GM12801 (cell line): ENCODE data around the gene PSMA2.

Experiments used
- TF ChIP-seq, protein P1 (sequence below): IDR thresholded peaks from one replicate; pipeline ENCODE4 v1.5.1; 2011; ENCODE audit warnings: control low read depth; ENCODE audit not compliant: insufficient read length; ENCODE audit errors: extremely low read depth

PSMA2 gene

DNA sequence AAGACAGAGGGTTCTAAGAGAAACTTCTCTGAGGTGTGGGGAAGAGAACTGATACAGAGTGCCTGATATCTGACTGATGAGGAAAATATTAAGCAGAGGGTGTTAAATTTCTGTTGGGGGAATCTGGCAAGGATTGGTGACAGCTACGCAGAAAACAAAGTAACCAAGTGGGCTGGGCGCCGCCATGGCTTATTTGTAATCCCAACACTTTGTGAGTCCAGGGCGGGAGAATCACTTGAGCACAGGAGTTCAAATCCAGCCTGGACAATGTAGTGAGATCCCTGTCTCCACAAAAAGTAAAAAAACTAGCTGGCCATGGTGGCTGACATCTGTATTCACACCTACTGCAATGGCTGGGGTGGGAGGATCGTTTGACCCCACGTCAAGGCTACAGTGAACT lies 18.0 kb downstream of the PSMA2 start:
- TF ChIP-seq, protein P1, sequence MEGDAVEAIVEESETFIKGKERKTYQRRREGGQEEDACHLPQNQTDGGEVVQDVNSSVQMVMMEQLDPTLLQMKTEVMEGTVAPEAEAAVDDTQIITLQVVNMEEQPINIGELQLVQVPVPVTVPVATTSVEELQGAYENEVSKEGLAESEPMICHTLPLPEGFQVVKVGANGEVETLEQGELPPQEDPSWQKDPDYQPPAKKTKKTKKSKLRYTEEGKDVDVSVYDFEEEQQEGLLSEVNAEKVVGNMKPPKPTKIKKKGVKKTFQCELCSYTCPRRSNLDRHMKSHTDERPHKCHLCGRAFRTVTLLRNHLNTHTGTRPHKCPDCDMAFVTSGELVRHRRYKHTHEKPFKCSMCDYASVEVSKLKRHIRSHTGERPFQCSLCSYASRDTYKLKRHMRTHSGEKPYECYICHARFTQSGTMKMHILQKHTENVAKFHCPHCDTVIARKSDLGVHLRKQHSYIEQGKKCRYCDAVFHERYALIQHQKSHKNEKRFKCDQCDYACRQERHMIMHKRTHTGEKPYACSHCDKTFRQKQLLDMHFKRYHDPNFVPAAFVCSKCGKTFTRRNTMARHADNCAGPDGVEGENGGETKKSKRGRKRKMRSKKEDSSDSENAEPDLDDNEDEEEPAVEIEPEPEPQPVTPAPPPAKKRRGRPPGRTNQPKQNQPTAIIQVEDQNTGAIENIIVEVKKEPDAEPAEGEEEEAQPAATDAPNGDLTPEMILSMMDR, result no peak

DNA sequence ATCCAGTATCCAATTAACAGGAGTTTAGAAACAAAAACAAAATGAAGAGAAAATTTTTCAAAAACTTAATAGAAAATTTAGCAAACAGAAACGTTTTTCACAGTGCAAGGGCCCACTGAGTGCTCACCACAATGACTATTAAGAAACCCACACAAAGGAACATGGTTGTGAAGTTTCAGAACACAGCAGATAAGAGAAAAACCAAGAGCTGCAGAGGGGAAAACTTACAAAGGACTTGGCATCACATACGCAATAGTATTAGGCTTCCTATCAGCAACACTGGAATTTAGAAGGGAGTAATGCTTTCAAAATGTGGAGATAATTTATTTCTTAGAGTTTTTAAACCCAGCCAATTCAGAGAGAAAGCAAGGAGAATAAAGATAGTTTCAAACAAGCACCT lies 18.4 kb downstream of the PSMA2 start:
- TF ChIP-seq, protein P1, result no peak

DNA sequence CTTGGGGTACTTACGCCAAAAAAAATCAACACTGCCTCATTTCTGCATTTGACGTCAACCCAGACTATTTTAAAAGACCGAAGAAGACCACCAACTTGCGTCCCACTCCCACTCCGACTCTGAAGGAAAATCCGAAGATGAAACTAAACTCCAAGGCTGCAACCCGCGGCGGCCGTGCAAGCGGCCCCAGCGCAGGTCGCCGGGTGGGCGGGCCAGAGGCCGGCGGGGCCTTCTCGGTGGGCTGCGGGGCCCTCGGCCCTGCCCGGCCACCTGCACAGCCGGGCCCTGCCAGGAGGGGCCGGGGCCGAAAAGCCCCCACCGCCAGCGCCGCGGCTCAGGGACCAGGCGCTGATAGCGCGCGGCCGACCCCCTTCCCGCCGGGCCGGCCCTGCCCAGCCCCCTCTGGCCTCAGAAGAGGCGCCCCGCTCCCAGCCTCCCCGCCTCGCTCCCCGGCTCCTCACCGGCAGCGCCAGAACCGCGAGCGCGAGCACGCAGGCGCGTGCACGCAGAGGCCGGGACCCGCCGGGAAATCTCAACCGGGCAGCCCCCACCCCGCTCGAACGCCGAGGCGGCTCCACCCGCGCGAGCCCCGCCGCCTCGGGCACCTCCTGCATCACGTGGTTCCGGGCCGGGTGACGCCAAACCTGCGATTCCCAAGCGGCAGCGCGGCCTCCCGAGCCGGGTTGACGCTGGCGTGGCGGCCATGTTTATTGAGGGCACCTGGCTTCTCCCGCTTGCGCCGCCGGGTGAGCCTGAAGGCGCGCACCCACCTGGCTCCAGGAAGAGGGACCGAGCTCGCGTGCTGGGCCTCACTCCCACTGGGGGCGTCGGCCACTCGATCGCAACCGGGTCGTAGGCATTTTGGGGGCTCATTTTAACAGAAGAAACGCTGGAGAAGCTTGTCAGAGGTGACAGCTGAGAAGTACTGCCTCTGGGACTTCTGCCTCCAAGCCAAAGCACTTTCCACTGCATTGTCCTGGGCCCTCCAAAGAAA lies 20.2 kb downstream of the PSMA2 start, which contains the start of gene C7orf25:
TSS of gene C7orf25 (minus strand) at position 617 of the 994 bp plus-strand sequence. CDS start 1,170 bp downstream, outside the sequence.
- TF ChIP-seq, protein P1, result no peak

DNA sequence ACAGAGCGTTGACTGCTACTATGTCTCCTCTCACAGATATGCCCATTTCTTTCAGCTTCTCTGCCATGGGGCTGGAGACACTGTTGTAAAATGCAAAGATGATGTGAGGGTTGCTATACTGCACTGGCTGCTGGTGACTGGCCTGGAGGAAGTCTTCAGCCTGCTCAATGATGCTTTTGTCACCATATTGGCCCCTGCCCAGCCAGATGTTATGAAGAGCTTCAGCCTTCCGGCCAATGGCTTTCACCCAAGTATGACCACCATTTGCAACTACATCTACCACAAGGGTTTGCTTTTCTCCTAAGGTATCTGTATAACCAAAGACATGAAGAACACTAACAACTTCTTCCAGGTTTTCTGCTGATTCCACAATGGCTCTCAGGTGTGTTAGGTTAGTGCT lies 21.7 kb downstream of the PSMA2 start:
- TF ChIP-seq, protein P1, result no peak

DNA sequence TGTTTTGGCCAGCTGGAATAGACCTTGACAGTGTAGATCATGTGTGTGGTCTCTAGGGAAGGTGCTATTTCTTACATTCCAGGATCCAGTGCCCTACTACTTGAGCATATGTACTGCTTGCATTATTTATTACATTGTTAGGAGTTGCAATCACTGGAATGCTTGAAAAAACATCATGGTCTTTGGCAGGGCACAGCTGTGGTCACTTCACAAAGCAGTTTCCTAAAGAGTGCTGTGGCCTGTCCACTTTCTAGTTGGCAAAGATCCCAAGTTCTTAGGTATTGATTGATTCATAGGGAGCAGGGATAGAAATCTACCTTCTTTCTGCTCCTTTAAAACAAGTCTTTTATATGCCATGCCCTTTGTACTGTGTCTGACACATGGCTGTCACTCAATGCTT lies 24.7 kb downstream of the PSMA2 start:
- TF ChIP-seq, protein P1, result no peak

DNA sequence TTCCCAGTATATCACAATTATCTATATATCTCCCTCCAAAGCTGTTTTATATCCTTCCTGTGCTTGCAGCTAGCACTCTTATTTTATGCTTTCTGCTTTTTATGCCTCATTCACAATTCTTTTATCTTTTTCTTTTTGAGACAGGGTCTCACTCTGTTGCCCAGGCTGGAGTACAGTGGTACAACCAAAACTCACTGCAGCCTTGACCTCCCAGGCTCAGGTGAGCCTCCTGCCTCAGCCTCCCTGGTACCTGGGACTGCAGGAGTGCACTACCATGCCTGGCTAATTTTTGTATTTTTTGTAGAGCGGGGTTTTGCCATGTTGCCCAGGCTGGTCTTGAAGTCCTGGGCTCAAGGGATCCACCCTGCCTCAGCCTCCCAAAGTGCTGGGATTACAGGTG lies 25.8 kb downstream of the PSMA2 start:
- TF ChIP-seq, protein P1, result no peak

DNA sequence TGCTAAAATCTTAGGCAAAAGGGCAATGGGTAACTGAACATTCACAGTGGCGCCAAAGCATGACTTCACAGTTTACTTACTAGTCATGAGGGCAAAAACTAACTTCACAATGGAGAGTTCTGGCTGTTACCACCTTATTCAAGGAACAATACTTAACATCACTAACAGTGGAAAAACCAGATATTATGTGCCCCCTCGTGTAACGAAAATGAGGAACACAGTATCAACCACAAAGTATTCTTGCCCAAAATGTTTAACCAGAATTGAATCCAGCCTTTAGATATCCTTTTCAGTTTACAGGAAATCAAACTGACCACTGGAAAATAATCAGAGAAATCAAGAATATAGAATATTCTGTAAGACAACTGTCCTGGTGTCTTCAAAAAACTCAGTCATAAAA lies 29.6 kb downstream of the PSMA2 start:
- TF ChIP-seq, protein P1, result no peak
